HG03039 (cell line): ENCODE results near the gene THOC7.

ENCODE experiments used
- ATAC-seq: cut with Tn5 transposase; IDR thresholded peaks from one replicate; pipeline ENCODE4 v1.9.1; 2021; ENCODE audit warnings: mild to moderate bottlenecking, moderate library complexity; ENCODE audit not compliant: unreplicated experiment

THOC7 gene

DNA sequence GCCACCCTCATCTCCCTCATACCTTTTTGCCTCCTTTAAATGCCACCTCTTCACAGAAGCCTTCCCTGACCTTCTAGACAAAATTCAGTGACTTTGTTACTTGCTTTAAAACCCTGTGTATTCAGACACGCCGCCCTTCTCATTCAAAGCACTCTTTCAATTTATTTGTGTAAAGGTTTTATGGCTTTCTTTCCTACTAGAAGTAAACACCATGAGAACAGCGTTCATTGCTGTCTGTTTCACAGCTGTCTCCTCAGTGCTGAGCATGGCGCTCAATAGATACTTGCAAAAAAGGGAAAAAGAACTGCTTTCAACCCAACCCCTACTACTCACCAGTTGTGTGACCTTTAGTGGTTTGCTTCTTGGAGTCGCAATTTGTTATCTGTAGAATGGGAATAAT is 17.0 kb upstream of the THOC7 start:
- no peak for ATAC-seq

DNA sequence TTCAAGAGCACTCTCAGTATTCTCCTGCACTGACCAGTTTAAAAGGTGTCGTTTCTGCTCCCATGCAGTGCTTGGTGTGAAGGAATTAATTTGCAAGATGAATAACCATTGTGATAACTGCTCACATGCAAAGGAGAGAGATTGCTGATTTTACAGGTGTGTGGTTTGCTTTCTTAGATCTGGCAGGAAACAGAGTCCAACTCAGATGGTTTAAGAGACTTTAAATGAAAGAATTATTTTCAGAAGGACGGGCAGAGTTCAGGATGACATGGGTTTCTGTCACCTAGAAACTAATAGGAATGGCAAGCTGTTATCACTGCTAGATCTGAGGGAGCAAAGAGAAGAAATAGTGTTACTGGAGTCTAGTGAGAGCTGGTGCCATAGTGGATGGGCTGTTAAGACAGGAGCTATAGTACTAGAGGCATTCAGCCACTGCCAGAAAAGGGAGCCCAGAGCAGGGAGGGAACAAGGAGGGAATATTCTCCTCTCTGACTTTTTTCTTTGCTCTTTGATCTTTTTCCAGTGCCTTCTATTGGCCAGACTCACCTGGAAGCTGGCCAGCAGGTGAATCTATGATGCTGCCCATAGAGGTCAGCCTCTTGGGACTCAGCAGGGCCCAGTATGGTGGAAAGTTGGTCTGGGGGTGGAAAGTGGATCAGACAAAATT is 14.9 kb upstream of the THOC7 start:
- ATAC-seq, result no peak

DNA sequence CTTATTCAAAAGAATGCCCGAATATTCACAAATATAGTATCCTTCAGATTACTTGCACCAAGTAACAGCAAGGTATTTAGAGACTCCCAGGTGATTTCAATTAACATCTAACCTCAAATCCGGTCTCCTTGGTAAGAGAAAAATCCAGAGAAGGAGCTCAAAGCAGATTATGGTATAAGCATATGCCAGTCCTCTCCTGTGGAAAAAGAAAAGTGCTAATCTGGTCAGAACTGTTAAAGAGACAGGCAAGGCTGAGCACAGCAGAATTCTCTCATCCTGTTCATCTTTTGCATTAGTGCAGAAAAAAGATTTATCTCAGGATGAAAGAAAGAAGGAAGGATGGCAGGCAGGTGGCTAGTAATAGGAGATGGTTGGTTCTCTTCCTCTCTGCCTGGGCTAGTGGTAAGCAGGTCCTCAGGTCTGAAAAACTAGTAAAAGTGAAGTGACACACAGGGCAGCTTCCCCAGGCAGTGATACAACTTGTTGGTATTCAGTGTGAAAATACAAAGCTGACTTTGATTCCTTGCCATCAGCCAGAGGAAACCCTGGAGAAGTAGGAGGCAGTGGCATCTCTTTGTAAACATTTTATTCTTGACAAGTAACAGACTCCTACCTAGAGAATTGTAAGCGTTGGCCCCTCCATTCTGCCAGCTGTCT is 14.3 kb upstream of the THOC7 start:
- ATAC-seq, result no peak

DNA sequence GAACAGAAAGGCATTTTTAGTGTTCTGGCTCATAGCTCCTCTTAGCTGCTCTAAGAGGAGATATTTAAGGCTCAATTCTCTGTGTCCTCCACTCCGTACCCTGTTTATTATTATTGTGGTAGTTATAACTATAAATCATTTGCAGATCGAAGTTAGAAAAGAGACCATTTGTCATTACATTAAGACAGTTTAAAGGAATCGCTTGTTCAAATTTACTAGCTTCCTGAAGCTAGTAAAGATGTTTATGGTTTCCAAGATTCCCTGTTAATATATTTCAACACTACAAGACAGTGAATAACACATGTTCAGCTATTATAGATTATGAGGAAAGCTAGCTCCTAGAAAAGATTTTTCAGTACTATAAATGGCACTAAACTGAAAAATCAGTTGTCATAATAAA is 12.7 kb upstream of the THOC7 start:
- ATAC-seq, result no peak

DNA sequence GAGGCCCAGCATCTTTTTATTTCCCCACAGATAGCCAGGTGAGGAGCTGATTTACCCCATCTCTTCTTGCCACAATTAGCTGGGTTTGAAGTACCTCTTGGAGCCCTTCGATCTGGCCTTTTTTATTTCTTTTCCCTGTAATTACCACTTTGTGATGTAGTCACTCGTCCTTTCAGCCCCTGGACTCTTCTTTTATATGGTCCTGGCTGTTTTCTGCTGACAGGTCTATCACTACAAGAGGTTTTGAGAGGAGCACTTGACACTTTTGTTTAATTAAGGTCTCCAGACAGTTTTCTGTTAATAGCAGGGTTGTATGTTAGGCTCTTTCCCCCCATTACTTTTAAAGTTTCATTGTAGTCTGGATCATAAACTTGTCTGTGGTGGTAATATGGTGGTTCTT is 11.9 kb upstream of the THOC7 start:
- ATAC-seq, result no peak

DNA sequence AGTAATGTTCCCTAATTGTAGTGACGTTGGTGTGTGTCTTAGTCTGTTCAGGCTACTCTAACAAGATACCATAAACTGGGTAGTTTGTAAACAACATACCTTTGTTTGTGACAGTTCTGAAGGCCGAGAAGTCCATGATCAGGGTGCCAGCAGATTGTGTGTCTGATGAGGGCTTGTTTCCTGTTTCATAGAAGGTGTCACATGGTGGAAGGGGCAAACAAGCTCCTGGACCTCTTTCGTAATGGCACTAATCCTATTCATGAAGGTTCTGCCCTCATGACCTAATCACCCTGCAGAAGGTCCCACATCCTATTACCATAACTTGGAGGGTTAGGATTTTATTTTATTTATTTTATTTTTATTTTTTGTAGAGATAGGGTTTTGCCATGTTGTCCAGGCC is 11.2 kb upstream of the THOC7 start:
- ATAC-seq, result no peak

DNA sequence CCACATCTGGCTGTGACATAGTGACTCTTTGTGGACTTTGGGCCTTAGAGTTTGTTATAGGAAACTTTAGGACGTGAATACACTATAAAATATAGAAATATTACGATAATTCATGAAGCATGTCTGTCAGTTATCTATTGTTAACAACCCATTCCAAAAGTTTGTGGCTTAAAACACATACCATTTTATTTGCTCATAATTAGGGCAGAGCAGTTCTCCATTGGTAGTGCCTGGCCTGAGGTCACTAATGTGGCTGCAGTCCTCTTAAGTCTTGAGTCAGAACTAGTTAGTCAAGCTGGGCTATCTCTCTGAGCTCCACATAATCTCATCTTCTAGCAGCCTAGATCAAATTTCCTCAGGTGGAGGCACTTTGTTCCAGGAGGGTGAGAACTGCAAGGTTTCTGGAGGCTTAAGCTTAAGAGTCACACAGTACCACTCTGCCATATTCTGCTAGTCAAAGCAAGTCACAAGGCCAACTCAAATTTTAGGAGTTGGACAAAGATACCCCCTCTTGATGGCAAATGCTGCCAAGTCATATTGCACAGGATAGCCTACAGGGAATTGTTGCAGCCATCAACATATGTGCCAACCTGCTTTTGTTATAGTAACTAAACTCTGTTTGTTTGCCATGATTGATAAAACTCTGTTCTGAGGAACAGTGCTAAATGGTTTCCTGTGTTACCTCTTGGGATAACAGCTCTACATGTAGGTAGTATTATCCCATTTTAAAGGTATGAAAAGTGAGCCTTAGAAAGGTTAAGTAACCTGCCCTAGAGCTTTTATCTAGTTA is 8.7 kb upstream of the THOC7 start:
- ATAC-seq, result no peak

DNA sequence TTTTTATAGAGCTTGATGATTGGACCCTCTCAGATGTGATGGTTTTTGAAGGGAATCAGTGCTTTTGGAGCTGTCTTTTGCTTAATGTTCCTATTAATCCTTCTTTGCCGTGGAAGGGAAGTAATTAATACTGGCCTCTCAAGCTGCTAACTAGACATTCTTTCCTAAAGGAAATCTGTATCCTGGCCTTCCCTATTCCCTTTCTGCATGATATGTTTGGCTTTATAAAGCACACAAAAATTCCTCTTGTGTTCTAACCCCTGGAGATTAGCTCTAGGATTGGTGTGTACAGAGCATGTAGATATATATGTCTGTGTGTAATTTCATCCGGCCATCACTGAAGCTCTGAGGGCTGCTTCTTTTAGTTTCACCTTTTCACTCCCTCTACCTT is 7.0 kb upstream of the THOC7 start:
- ATAC-seq, result no peak

DNA sequence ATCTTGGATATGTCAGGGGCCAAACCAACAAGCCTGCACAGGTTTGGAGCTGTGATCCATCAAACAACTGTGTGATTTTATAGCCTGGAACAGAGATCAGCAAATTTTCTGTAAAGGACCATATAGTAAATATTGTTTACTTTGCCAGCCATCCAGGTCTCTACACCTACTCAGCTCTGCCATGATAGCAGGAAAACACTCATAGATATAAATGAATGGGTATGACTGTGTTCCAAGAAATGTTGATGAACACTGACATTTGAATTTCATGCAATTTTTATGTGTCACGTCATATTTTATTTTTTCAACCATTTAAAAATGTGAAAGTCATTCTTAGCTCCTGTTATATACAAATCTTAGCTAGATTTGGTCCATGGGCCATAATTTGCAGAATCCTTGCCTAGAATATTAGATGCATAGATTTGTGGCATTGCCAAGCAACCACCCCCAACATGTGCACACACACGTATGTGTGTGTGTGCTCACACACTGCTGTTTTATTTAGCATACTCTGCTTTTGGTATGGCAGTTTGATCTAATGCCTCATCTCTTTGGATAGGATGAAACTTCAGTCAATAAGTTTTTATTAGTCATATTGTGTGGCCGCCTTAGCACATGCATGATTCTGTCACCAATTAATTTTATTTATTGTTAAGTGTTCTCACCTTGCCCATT is 6.5 kb upstream of the THOC7 start:
- ATAC-seq, result no peak

DNA sequence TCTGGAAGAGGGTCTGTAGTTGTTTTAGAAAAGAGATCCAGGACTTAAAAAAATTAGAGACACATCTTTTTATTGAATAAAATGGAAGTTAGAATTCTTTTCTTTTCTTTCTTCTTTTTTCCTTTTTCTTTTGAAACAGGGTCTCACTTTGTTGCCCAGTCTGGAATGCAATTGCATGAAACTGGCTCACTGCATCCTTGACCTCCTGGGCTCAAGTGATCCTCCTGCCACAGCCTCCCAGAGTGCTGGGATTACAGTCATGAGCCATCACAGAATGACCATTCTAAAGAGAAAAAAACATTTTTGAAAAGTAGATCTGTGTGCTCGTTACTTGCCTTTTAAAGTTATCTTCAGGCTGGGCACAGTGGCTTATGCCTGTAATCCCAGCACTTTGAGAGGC is 3.6 kb upstream of the THOC7 start:
- ATAC-seq, result no peak

DNA sequence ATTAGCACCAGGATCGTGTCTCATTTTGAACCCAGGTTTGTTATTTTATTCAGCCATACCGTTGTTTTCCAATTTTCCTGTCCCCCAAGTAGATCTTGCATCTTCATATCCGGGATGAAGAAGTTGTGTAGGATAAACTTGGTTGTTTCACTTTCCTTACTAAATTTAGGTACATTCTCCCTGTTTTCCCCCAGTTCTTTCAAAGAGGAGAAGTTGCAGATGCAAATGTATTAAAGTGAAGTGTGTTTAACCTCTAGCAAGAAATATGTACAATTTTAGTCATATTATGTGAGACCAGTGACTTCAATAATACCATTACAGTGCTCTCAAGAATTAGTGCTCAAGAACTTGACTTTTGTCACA is 1.3 kb upstream of the THOC7 start:
- ATAC-seq, result no peak

DNA sequence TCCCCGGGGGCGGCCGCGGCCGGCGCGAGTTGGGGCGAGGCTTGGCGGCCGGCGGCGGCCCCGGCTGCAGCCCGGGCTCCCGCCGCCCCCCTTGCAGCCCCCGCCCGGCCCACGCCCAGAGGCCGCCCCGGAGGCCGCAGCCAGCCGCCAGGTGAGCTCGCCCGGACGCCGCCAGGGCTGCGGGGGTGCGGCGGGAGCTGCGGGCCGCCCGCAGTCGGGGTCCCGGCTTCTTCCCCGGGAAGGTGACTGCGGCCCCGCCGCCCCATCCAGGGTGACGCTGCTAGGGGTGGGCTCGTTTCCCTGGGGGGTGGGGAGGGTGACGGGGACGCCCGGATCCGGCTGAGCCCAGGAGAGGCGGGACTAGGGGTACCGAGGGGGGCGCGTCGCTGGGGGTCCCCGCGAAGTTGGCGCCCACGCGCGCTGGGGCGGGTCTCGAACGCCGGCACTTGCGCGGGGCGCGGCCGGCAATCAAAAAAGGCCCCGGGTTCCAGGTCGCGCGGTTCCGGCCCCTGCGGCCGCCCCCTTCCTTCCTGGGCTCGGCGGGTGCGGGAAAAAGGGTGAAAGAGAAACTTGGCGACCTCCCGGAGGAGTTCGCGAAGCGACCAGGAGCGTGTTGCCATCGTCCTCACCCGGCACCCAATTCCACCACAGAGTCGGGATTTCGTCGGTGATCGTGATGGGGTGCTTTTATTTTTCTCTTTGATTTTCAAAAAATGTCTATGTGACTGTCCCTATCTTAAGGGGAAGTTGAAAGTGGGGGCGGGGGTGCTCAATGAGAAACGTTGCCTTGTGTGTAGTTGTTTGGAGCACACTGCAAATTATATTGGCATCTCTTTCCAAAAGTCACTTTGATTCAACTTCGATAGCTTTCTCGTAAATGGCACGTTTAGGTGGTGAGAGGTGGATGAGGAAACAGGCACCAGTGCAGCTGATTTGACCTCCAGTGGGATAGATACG is 681 bp upstream of the THOC7 start:
- peak; percentile 37 for ATAC-seq

DNA sequence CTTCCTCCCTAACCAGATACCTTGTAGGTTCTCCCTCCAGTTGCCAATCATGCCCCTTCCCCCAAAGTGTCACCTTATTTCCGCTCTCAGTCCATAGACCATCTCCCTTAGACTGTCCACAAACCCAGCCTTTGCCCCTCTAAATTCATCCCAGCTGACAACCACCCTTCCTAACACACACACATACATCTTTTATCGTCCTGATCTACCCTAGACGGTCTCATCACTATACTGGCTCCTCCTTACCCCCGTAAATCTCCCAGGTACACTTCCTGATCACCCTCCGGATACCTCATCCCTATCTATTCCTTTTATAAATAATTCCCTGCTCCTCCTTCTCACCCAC is 828 bp downstream of the THOC7 start:
- ATAC-seq, result no peak

DNA sequence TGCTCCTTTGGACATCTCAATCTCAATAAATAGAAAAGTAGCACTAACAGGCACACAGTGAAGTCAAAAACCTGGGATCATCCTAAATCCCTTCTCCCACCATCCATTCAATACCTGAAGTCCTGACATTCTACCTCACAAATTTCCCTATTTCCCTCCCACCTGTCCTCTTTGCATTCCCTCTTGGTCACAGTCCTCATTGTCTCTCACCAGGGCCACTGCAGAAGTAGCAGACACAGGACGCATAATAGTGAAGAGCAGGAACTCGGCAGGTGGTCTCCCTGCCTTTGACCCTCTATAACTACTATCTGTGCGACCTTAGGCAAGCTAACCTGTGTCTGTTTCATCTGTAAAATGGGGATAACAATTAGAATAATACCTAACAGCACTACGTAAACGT is 2.3 kb downstream of the THOC7 start:
- no peak for ATAC-seq

DNA sequence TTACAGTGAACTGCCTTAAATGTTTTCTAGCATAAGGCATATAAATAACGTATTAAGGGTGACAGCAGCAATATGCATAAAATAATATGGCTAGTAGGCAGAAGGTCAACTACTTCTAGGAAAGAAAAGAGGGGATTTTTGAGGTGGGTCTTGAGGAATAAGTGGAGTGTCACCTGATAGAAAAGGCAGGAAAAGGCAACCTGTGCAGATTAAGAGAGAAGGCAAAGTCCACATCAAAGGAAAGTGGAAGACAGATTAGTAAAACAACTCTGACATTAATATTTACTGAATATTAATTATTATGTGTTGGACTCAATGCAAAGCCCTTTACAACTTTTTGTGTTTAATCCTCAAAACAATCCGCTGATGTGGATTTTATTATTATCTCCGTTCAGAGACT is 2.8 kb downstream of the THOC7 start:
- no peak for ATAC-seq

DNA sequence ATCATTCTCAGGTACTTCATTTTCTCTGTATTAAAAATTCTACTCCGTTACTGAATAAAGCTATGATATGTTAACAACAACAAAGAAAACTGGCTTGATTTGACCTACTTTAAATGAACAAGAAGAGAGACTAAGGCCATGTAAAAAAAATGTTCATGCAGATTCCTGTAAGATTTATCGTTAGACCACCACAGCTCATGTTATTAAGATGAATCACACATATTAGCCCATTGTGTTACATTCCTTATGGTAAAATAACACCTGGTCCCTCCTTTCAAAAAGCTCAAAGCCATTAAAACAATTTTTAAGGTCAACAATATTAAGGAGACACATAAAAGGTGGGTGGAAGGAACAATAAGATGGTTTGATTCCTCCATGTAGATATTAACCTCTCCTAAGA is 6.3 kb downstream of the THOC7 start:
- ATAC-seq, result no peak

DNA sequence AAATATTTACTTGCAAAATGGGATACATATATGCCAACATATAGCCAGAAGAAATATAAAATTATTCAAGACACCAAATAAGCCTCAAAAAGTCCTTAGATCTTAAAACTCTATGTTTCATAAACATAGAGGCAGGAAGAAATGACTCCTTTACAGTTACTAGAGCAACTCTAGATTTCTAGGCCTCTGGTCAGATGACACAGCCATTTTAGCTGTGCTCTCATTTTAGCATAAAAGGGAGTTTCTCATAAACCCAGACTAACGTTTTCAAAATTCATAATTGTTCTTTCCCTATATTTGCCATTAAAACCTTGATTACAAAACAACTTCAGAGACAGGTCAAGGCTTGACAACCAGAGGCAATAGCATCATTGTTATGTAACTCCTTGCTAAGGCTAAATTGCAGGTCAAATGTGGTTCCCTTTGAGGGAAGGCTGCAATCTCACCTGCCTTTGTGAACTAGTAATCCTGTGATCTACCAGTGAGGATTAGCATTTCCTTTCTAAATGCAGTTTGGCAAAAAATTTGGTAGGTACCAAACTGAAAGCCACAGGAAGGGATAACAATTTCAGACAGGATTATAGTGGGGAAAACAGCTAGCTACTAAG is 8.2 kb downstream of the THOC7 start:
- ATAC-seq, result no peak

DNA sequence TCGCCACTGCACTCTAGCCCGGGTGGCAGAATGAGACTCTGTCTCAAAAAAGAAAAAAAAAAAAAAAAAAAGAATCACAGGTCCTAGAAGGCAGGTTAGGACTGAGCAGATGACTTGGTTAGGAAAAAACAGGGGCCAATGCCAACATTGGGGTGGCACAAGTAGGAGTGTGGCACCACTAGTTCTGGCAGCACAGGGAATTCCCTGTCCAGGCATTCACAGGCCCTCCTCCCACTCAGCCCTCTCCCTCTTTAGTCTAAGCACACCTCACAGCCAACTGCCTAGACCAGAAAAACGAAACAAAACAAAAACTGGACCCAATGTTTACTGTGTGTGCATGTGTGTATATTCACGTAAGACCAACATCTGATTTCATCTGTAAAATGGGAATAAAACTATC is 10.5 kb downstream of the THOC7 start:
- no peak for ATAC-seq

DNA sequence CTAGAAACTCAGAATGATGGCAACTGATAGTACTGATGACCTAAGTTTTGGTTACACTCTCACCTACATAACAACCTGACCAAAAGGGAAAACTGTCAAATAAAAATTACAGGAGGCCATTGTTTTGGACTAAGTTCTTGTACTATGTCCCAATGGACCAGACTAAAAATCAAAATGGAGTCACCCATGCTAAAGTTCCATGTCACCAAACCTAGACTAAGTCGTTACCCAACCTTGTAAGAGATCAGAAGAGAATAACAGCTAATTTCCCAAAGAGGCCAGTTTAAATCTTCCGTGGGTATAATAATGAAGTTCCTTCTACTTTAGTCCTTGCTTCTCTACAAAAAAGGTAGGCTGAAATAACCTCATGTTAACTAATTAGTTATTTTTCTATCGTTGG is 12.3 kb downstream of the THOC7 start:
- ATAC-seq, result no peak

DNA sequence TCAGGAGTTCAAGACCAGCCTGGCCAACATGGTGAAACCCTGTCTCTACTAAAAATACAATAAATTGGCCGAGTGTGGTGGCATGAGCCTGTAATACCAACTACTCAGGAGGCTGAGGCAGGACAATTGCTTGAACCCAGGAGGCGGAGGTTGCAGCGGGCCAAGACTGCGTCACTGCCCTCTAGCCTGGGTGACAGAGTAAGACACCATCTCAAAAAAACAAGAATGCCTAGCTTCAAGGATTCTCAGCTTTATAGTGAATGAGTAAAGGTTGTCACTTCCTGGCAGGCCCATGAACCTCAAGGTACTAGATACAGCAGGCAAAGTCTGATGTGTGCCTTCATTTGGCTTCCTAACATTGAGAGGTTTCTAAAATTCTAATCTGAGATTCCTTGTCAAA is 14.4 kb downstream of the THOC7 start:
- ATAC-seq, result no peak
